Activated CD8-positive, alpha-beta memory T cell treated with anti-CD3 and anti-CD28 coated beads, Interleukin-2, amount 10 ng/mL, durations not matched to agents 7 days and 5 days (primary cell): ENCODE results near the gene LHPP. TPM values are rescaled to one million over a fixed set of nuclear protein-coding genes. Genes with fewer than 3 reads are reported as not detected.

Source experiments
- ATAC-seq: fragments of 150-1000 bp; cut with Tn5 transposase; one replicate; pipeline ENCODE4 v1.10.0; 2021; ENCODE audit warnings: moderate library complexity
- CTCF ChIA-PET: fragments of 350-600 bp; sonication (Branson Sonifier 250); formaldehyde crosslinking; loops from one replicate; lab custom pipeline; 2021; ENCODE audit warnings: antibody characterized with exemption; lab: Charles Lee
- DNase-seq: peaks from one replicate; pipeline ENCODE4 v3.0.0-alpha.2; 2020
- H3K27ac Mint-ChIP-seq: one replicate; pipeline ENCODE4 v1.8.0; 2021; ENCODE audit warnings: mild to moderate bottlenecking, mixed read lengths
- H3K27me3 Mint-ChIP-seq: one replicate; pipeline ENCODE4 v1.8.0; 2021; ENCODE audit warnings: mixed read lengths
- H3K36me3 Mint-ChIP-seq: one replicate; pipeline ENCODE4 v1.8.0; 2021; ENCODE audit warnings: mild to moderate bottlenecking, mixed read lengths
- H3K4me1 Mint-ChIP-seq: one replicate; pipeline ENCODE4 v1.8.0; 2021; ENCODE audit warnings: mixed read lengths
- H3K4me3 Mint-ChIP-seq: one replicate; pipeline ENCODE4 v1.8.0; 2021; ENCODE audit warnings: mild to moderate bottlenecking, moderate library complexity, mixed read lengths
- H3K9me3 Mint-ChIP-seq: one replicate; pipeline ENCODE4 v1.8.0; 2022; ENCODE audit warnings: low read depth, mixed read lengths
- total RNA-seq, 2 experiments: library from RNA; stranded (reverse); gene quantifications; one replicate each; pipeline ENCODE4 v1.2.3, GENCODE V29; 2021

The LHPP gene
- total RNA-seq, 2 experiments from 2014 or later, result 10.6 to 16.7 TPM

- no peaks in the 10 kb centered on the region for H3K9me3 Mint-ChIP-seq
- H3K4me1 Mint-ChIP-seq, result no peaks in the 10 kb centered on the region
- no peak overlapping the region for H3K4me3 Mint-ChIP-seq
- DNase-seq, result no peak
- H3K36me3 Mint-ChIP-seq, result no peaks in the 10 kb centered on the region
- CTCF ChIA-PET, result interaction anchor here (0.5 kb wide), 1 partner anchor 262 kb away, joined by 3 read pairs; no protein-coding TSS in a partner anchor
- H3K27me3 Mint-ChIP-seq, result no peaks in the 10 kb centered on the region
- H3K27ac Mint-ChIP-seq, result no peak overlapping the region
- no peak for ATAC-seq
These were observed 108.2 kb downstream of the LHPP start for GRCh38 chr10:124569623-124570470.

- no peaks in the 10 kb centered on the region for H3K36me3 Mint-ChIP-seq
- no peaks in the 10 kb centered on the region for H3K9me3 Mint-ChIP-seq
- no peak overlapping the region for H3K27ac Mint-ChIP-seq
- DNase-seq, result no peak
- no peak overlapping the region for H3K4me3 Mint-ChIP-seq
- no peak for ATAC-seq
- no peaks in the 10 kb centered on the region for H3K4me1 Mint-ChIP-seq
- CTCF ChIA-PET, result interaction anchor here (0.5 kb wide), 1 partner anchor 261 kb away, joined by 3 read pairs; no protein-coding TSS in a partner anchor
- H3K27me3 Mint-ChIP-seq, result no peaks in the 10 kb centered on the region
These were observed 109.0 kb downstream of the LHPP start for GRCh38 chr10:124570646-124571045.

GRCh38 chr10:124572751-124573150 is 111.1 kb downstream of the LHPP start:
- no peaks in the 10 kb centered on the region for H3K4me1 Mint-ChIP-seq
- no peaks in the 10 kb centered on the region for H3K27me3 Mint-ChIP-seq
- H3K9me3 Mint-ChIP-seq, result no peaks in the 10 kb centered on the region
- no peak overlapping the region for H3K4me3 Mint-ChIP-seq
- no peaks in the 10 kb centered on the region for H3K36me3 Mint-ChIP-seq
- no peak for ATAC-seq
- CTCF ChIA-PET, result no interaction called here
- H3K27ac Mint-ChIP-seq, result no peak overlapping the region
- DNase-seq, result no peak

GRCh38 chr10:124573726-124574455 is 112.3 kb downstream of the LHPP start:
- Mint-ChIP-seq H3K27me3 (no peaks in the 10 kb centered on the region), H3K4me3 (no peak overlapping the region), H3K27ac (no peak overlapping the region), H3K36me3 (no peaks in the 10 kb centered on the region), H3K4me1 (no peaks in the 10 kb centered on the region), H3K9me3 (no peaks in the 10 kb centered on the region)
- DNase-seq (no peak), ATAC-seq (no peak)
- CTCF ChIA-PET, result no interaction called here

- ATAC-seq (no peak), DNase-seq (no peak)
- H3K4me1 Mint-ChIP-seq, result no peaks in the 10 kb centered on the region
- H3K27me3 Mint-ChIP-seq, result no peaks in the 10 kb centered on the region
- H3K9me3 Mint-ChIP-seq, result no peaks in the 10 kb centered on the region
- no peaks in the 10 kb centered on the region for H3K36me3 Mint-ChIP-seq
- H3K27ac Mint-ChIP-seq, result no peak overlapping the region
- no peak overlapping the region for H3K4me3 Mint-ChIP-seq
- CTCF ChIA-PET, result no interaction called here
These were observed 112.9 kb downstream of the LHPP start for GRCh38 chr10:124574456-124575070.

GRCh38 chr10:124575107-124576035 is 113.7 kb downstream of the LHPP start:
- ATAC-seq, result no peak
- Mint-ChIP-seq H3K4me3 (no peak overlapping the region), H3K36me3 (no peaks in the 10 kb centered on the region), H3K9me3 (no peaks in the 10 kb centered on the region), H3K4me1 (no peaks in the 10 kb centered on the region), H3K27ac (no peak overlapping the region), H3K27me3 (no peaks in the 10 kb centered on the region)
- CTCF ChIA-PET, result no interaction called here
- no peak for DNase-seq

GRCh38 chr10:124576526-124577420 is 115.2 kb downstream of the LHPP start:
- Mint-ChIP-seq H3K27ac (no peak overlapping the region), H3K4me1 (no peaks in the 10 kb centered on the region), H3K27me3 (no peaks in the 10 kb centered on the region), H3K4me3 (no peak overlapping the region), H3K36me3 (no peaks in the 10 kb centered on the region), H3K9me3 (peaks cover 2% of the 10 kb centered on the region)
- ATAC-seq (no peak), DNase-seq (no peak)
- CTCF ChIA-PET, result no interaction called here

GRCh38 chr10:124577651-124578050 is 116.0 kb downstream of the LHPP start:
- Mint-ChIP-seq H3K36me3 (no peaks in the 10 kb centered on the region), H3K27ac (no peak overlapping the region), H3K27me3 (no peaks in the 10 kb centered on the region), H3K4me1 (no peaks in the 10 kb centered on the region), H3K4me3 (no peak overlapping the region), H3K9me3 (peaks cover 2% of the 10 kb centered on the region)
- CTCF ChIA-PET, result no interaction called here
- ATAC-seq (no peak), DNase-seq (no peak)

- H3K36me3 Mint-ChIP-seq, result peaks cover 2% of the 10 kb centered on the region
- no peak for ATAC-seq
- no peak for DNase-seq
- H3K27ac Mint-ChIP-seq, result no peak overlapping the region
- H3K4me3 Mint-ChIP-seq, result no peak overlapping the region
- CTCF ChIA-PET, result no interaction called here
- H3K4me1 Mint-ChIP-seq, result no peaks in the 10 kb centered on the region
- H3K9me3 Mint-ChIP-seq, result peaks cover 2% of the 10 kb centered on the region
- H3K27me3 Mint-ChIP-seq, result no peaks in the 10 kb centered on the region
These were observed 116.8 kb downstream of the LHPP start for GRCh38 chr10:124578231-124579010.

GRCh38 chr10:124579011-124579399 is 117.4 kb downstream of the LHPP start:
- ATAC-seq, result no peak
- H3K27me3 Mint-ChIP-seq, result no peaks in the 10 kb centered on the region
- H3K4me1 Mint-ChIP-seq, result no peaks in the 10 kb centered on the region
- CTCF ChIA-PET, result no interaction called here
- H3K4me3 Mint-ChIP-seq, result no peak overlapping the region
- DNase-seq, result no peak
- no peak overlapping the region for H3K27ac Mint-ChIP-seq
- peaks cover 2% of the 10 kb centered on the region for H3K9me3 Mint-ChIP-seq
- H3K36me3 Mint-ChIP-seq, result peaks cover 2% of the 10 kb centered on the region

GRCh38 chr10:124586142-124586541 is 124.5 kb downstream of the LHPP start:
- H3K36me3 Mint-ChIP-seq, result peaks cover 2% of the 10 kb centered on the region
- ATAC-seq (no peak), DNase-seq (no peak)
- no peaks in the 10 kb centered on the region for H3K4me1 Mint-ChIP-seq
- no peak overlapping the region for H3K4me3 Mint-ChIP-seq
- H3K27me3 Mint-ChIP-seq, result no peaks in the 10 kb centered on the region
- no peak overlapping the region for H3K27ac Mint-ChIP-seq
- CTCF ChIA-PET, result interaction anchor here (0.6 kb wide), 1 partner anchor 40 kb away, joined by 3 read pairs; no protein-coding TSS in a partner anchor
- H3K9me3 Mint-ChIP-seq, result peaks cover under 1% of the 10 kb centered on the region
